Epithelial cell of umbilical artery (primary cell): Measurements from ENCODE around the gene GATC. TPM values are rescaled to one million over a fixed set of nuclear protein-coding genes. Genes with fewer than 3 reads are reported as not detected.

Experiments
- total RNA-seq: library from RNA; depleted of rRNA; stranded (reverse); fragments of >200 nt; gene quantifications from 2 replicates; pipeline ENCODE4 v1.2.3, GENCODE V29; 2014

Gene GATC
- 21.1 and 24.5 TPM in 2 replicates for total RNA-seq

DNA sequence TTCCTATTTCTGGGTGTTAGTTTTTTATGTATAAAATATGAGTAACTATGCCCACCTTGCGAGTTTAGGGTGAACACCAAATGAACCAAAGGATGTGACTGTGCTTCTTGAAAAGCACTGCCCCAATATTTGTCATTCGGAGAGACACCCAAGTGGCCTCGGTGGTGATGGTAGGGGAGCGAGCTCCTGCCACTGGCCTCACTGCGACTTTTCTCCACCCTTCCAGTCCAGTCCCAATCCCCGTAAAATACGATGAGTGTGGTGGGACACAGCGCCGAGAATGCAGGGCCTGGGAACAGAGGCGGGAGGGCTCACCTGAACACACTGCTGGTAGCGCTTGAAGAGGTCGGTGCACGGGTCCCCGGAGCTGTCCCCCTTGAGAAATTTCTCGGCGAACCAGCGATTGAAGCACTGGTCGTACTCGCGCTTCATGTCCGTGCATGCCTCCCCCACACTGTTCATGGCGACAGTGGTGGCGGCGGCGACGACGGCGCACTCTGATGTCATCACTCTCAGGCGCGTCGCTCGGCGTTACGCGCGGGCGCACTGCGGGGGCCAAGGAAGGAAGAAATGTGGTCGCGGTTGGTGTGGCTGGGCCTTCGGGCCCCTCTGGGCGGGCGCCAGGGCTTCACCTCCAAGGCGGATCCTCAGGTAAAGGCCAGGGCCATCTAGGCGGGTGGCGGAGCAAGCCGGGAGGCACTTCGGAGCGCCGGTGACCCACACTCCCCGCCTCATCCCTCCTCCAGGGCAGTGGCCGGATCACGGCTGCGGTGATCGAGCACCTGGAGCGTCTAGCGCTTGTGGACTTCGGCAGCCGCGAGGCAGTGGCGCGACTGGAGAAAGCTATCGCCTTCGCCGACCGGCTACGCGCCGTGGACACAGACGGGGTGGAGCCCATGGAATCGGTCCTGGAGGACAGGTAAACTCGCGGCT, at the start of gene GATC, which contains the start of gene TRIAP1:
GATC (plus strand) TSS at position 534 of the 933 bp plus-strand sequence; CDS start at position 571, 37 bp downstream.
TRIAP1 (minus strand) TSS at position 474 of the 933 bp plus-strand sequence; CDS start at position 462, 12 bp downstream.

GRCh38 chr12:120437735-120438494, 8.3 kb upstream of the GATC start, which contains the start of gene COX6A1:
COX6A1 (plus strand) TSS chr12:120438113; CDS start chr12:120438127, 14 bp downstream.

DNA sequence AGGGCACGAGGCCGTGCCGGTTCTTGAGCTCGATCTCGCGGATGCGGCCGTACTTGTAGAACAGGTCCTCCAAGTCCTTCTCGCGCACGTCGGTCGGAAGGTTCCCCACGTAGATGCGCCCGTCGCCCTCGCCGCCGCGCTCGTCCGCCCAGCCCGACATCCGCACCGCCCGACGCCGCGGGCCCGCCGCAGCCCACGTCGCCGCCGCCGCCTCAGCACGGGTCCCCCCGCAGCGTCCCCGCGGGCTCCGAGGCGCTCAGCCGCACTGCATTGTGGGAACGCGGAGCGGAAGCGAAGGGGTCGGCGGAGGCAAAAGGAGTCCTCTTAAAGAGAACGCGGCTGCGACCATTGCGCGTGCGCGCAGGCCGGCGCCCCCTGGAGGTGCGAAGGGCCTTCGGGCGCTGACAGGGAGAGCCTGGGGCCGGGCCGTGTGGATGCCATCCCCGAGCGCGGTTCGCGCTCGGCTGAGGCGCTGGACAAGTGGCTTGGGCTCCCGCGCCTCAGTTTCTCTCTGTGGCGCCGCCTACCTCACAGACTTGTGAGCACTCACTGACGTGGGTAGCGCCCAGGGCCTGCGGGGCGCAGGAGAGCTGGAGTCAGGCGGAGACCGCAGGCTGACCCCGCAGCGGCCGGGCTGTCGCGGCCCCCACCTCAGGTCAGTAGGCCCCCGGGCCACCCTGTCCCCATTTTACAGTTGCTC, 23.4 kb downstream of the GATC start, which contains the start of gene SRSF9:
SRSF9 (minus strand) TSS at position 299 of the 700 bp plus-strand sequence; CDS start at position 160, 139 bp downstream.

GRCh38 chr12:120495731-120496412, 49.6 kb downstream of the GATC start, which contains the start of gene DYNLL1:
DYNLL1 (plus strand) TSS chr12:120496113; CDS start chr12:120496422, 309 bp downstream.

Other genes starting within 250 kb of the GATC start
- gene RPLP0, start 245.3 kb upstream of the GATC start, total RNA-seq, result 1,981 and 4,006 TPM in 2 replicates
- 33.7 and 36.7 TPM in 2 replicates for gene PXN, start 180.7 kb upstream of the GATC start, total RNA-seq
- gene RNU4-2, start 154.5 kb upstream of the GATC start, total RNA-seq, result under 0.01 TPM in 2 replicates
- under 0.01 TPM in 2 replicates for gene RNU4-1, start 153.2 kb upstream of the GATC start, total RNA-seq
- gene SIRT4, start 144.1 kb upstream of the GATC start, total RNA-seq, result 1.3 and 2.6 TPM in 2 replicates
- gene PLA2G1B, start 118.7 kb upstream of the GATC start, total RNA-seq, result not detected in 2 replicates
- not detected in 2 replicates for gene MSI1, start 77.3 kb upstream of the GATC start, total RNA-seq
- 374 and 634 TPM in 2 replicates for gene COX6A1, start 8.3 kb upstream of the GATC start, total RNA-seq
- gene TRIAP1, start 60 bp upstream of the GATC start, total RNA-seq, result 56.4 and 58.5 TPM in 2 replicates
- gene SRSF9, start 23.3 kb downstream of the GATC start, total RNA-seq, result 337 and 355 TPM in 2 replicates
- 324 and 483 TPM in 2 replicates for gene DYNLL1, start 49.7 kb downstream of the GATC start, total RNA-seq
- gene COQ5, start 82.7 kb downstream of the GATC start, total RNA-seq, result 34.8 and 51.8 TPM in 2 replicates
- gene RNF10, start 87.9 kb downstream of the GATC start, total RNA-seq, result 67.5 and 107 TPM in 2 replicates
- gene POP5, start 135.0 kb downstream of the GATC start, total RNA-seq, result 48.3 and 58.1 TPM in 2 replicates
- gene CABP1, start 194.2 kb downstream of the GATC start, total RNA-seq, result not detected in 2 replicates
- 82.2 and 82.5 TPM in 2 replicates for gene MLEC, start 240.7 kb downstream of the GATC start, total RNA-seq